ENCODE data around the gene HES5.

The HES5 gene

DNA sequence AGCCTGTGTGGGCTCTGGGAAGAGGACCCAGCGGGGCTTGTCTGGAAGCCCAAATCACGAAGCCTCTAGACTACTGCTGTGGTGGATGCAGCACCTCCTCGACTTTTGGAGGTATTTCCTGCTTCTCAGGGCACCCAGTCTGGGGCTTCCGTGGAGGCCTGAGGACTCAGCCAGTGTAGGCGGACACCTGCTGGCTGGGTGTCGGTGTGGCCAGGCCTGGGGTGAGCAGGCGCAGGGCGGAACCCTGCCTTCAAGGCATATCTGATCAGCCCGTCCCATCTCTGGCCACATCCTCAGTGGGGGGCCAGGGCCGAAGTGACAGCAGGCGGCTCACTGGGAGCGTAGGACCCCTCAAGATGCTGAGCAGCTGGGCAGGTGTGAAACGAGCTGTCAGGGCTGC is 47.0 kb downstream of the HES5 start:
- DNase-seq (ENCODE audit: insufficient read length, low spot score) (no peak), FAIRE-seq (no peak)

DNA sequence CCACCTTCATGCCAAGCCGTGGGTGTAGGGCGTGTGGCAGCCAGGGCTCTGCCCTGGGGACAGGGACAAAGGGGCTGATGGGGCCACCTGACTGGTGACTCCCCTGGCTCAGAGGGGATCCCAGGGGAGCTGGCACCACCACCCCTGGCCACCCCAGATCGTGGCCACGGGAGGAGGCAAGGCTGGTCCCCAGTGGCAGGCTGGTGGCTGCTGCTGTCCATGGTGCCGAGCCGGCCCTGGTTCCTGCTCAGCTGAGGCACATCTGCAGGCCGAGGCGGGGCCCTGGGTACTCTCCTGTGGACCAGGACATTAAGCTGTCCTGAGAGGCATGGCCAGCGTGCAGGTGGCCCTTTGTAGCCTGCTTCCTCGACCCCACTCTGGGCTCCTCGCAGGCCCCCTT is 47.5 kb downstream of the HES5 start:
- FAIRE-seq = no peak

DNA sequence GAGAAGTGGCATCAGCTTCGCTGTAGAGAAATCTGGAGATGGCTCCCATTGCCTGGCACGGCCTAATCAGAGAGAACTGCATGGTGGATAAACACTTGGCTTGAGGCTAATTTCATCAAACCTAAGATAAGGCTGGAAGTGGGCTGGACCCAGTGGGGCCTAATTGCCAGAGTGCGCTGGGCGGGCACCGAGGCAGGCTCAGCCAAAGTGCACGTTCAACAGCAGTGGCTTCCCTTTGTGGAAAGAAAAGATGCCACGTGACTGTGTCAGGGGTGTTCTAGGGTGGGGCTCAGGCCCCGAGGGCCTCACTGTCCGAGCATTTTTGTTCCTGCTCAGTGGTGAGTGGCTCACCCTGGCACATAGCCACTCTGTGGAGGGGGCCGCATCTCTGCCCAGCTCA is 48.2 kb downstream of the HES5 start:
- no peak for FAIRE-seq

More for the DNA sequence above, 47.5 kb downstream of the HES5 start:
- DNase-seq (ENCODE audit: insufficient read length, low spot score) = no peak

DNA sequence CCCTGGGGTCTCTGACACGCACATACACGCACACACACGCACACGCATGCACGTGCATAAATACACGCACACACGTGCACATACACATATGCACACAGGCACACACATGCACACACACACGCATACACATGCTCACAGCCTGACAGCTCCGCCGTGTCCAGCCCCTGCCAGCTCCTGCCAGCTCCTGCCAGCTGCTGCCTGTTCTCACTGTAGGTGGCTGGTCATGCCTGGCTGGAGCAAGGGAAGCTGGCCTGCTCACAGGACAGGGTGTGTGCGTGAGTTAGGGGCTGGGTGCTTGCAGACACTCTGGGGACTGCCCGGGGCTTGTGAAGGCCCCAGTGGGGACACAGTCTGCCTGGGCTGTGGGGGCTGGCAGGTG is 49.1 kb downstream of the HES5 start:
- DNase-seq (ENCODE audit: insufficient read length, low spot score) (no peak), FAIRE-seq (no peak)

More for the DNA sequence above, 48.2 kb downstream of the HES5 start:
- DNase-seq (ENCODE audit: insufficient read length, low spot score) = no peak

DNA sequence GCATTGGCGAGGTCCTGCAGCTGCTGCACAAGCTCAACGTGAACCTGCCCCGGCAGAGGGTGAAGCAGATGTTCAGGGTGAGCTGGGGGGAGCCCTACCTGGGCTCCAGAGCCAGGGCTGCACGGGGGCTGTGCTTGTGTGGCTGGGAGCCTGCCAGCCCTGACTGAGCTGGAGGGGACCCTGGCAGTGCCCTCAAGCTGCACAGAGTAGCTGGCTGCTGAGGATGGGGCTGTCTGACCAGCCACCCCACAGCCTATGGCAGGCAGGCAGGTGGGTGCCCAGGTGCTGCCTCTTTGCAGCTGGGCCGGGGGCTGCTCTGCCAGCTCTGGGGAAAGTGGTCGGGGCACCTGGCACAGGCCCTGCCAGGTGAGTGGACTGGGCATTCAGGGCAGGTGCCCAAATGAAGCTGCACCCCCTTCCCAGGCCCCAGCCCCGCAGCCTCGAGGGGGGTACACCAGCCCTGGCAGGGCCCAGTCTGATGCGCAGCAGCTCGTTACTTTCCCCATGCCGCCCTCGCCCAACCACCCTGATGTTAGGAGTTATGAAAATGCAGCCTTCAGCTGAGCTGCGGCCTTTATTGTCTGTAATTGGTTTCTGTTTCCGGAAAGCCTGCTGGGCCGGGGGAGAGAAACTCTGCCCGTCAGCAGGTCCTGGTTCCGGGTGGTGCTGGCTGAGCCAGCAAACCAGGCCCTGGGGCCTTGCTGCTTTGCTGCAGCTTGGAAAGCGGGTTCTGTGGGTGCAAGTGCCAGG is 49.7 kb downstream of the HES5 start:
- FAIRE-seq = no peak
- no peak for DNase-seq (ENCODE audit: insufficient read length, low spot score)

DNA sequence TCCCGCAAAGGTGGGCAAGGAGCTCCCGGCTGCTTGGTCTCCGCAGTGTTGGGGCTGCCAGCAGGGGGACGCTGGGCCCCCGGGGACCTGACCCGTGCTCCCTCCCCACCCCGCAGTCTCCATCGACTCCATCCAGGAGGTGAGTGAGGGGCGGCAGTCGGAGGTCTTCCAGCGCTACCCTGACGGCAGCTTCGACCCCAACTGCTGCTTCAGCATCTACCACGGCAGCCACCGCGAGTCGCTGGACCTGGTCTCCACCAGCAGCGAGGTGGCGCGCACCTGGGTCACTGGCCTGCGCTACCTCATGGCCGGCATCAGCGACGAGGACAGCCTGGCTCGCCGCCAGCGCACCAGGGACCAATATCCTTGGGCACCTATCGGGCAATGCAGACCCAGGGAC is 50.4 kb downstream of the HES5 start:
- no peak for DNase-seq (ENCODE audit: insufficient read length, low spot score)
- no peak for FAIRE-seq

DNA sequence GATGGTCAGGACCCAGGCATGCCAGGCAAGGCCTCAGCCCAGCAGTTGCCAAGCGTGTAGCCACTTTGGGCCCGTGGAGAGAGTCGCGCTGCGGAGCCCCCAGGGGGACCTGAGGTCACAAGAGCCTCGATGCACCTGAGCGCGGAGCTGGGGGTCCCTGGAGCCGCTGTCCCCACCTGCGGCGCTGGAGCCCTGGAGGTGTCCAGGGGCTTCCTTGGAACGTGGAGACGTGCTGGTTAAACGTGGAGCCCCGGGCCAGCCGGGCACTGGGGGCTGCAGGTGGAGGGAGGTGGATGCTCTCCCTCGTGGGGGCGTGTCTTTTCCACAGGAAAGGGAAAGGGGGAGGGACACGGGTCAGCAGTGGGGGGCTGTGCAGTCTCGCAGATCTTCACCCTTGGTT is 50.9 kb downstream of the HES5 start:
- DNase-seq (ENCODE audit: insufficient read length, low spot score) (no peak), FAIRE-seq (no peak)
